Renal cortex interstitium (tissue), 15 donors: ENCODE measurements around the gene CMTM2. TPM values are rescaled to one million over a fixed set of nuclear protein-coding genes. Genes with fewer than 3 reads are reported as not detected.
A peak's percentile ranks its signal among the peaks of the same experiment; 100 is the strongest.

Experiments used
- DNase-seq, 11 donors: peaks; one replicate each; pipeline ENCODE4 v3.0.0-alpha.2; 2013; ENCODE audit warnings: low read depth in 9 of 11, low spot score in 4 of 11; ENCODE audit errors: extremely low read depth in 1 of 11
- long read RNA-seq, 16 experiments: transcript quantifications; one replicate each; lab custom pipeline, GENCODE V29; 2026
- polyA plus RNA-seq, 3 donors: library from polyadenylated mRNA; unstranded; fragments of 120-200 nt; gene quantifications; one replicate each; pipeline ENCODE4 v1.2.1, GENCODE V29; 2013; ENCODE audit not compliant: insufficient read length in 3 of 3

CMTM2 gene, protein sequence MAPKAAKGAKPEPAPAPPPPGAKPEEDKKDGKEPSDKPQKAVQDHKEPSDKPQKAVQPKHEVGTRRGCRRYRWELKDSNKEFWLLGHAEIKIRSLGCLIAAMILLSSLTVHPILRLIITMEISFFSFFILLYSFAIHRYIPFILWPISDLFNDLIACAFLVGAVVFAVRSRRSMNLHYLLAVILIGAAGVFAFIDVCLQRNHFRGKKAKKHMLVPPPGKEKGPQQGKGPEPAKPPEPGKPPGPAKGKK
- polyA plus RNA-seq = under 1 TPM; 0.33 to 0.52 (median 0.39) TPM
- long read RNA-seq, donor 1 = 0 reads
- long read RNA-seq, donor 2 = 0 reads
- long read RNA-seq, donor 3, partial matches to known transcripts = 0 of 1 reads
- long read RNA-seq, donor 3, other reads (novel, unspliced or antisense) = 0 of 1 reads
- long read RNA-seq, donor 4 = 0 reads
- long read RNA-seq, donor 5 = 0 reads
- long read RNA-seq, donor 6 = 0 reads
- long read RNA-seq, donor 7 = 0 reads
- long read RNA-seq, donor 8 = 0 reads
- long read RNA-seq, donor 9 = 0 reads
- long read RNA-seq, donor 10 = 0 reads
- long read RNA-seq, donor 11 = 0 reads
- long read RNA-seq, donor 12 = 0 reads
- long read RNA-seq, donor 13 = 0 reads
- long read RNA-seq, donor 14 = 0 reads
- long read RNA-seq, donor 15 = 0 reads
- long read RNA-seq, donor 16 = 0 reads

DNA sequence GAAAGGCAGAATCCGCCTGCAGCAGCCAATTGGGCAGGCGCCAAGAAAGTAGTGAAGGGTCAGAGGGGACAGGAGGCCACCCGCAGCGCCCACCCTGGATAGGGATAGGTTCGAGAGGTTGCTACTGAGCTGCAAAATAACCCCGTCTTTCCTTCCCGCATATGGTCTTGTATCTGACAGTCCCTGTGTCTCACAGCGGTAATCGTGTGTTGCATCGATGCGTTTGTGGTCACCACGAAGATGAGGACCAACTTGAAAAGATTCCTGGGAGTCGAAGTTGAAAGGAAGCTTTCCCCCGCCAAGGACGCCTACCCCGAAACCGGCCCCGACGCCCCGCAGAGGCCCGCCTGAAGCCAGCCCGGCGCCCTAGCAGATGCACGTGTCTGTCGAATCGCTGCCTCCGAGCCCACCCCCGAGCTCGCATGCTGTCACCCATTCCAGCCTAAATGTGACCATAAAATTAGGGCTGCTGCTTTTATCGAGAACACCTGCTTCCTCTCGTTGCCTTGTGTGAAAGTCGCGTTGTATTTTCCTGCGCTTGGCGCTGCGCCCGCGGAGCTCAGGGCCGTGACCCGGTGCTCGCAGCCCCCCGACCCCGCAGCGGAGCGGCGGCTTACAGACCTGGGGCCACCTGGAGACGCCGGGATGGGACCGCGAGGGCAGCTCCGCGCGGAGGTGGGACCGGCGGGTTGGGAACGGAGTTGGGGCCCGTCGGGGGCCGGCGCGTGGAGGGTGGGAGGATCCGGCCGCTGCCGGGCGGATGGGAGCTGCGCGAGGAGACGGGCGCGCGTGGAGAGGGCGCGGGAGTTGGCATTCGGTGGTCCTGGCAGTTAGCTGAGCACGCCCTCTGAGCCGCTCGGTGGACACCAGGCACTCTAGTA lies at the start of gene CMTM2:
Gene CMTM2, plus strand, starts transcription at position 813 of the 881 bp plus-strand sequence. CDS start 145 bp downstream, outside the sequence.
- peak in 3 of 11 donors; percentile 12 to 23 (median 18) for DNase-seq

DNA sequence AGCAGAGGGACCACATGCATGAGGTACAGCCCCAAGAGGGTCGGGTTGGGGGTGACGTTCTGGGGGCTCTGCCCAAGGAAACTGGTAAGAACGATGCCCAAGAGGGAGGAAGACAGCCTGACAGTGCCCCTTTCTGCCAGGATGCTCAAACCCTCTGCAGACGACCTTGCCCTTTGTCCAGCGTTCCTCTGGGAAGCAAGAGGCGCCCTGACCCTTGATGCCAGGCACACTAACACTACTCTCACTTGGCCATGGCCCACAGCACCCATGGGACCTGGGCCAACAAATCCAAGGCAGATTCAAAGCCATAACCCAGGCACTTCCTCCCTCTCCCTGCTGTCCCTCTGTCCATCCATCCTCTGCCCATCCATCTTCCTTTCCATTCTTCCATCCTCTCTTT lies 49.8 kb upstream of the CMTM2 start:
- no peak for DNase-seq

DNA sequence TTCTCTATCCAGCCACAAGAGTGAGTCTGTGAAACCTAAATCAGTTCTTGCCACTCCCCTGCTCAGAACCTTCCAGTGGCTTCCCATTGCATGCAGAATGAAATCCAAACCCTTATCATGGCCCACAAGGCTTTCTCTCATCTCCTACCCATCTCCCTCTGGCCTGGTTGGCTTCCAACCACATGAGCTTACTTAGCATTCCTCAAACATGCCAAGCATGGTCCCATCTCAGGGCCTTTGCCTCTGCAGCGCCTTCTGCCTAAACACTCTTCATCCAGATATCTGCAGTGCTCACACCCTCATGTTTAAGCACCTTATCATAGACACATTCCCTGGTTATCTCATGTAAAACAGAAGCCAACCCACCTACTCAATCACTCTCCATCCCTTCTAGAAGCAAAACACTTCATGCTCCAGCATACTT lies 44.9 kb upstream of the CMTM2 start:
- no peak for DNase-seq

DNA sequence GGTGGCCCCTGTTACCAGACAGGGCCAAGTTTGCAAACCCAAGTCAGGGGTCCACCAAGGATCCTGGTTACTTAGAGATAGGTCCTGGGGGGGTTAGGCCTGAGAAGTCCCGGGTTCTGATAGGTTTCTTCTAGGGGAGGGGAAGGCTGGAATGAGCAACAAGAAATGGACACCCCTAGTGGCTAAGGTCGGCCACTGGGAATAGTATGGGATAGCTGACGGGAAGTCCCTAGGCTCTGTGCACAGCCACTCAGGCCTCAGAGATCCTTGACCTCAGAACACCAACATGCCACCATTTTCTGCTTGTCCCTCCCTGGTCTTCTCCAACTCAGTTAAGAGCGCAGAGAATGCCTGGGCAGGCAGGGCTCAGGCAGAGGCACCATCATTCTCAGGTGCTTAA lies 42.7 kb upstream of the CMTM2 start:
- DNase-seq = no peak

DNA sequence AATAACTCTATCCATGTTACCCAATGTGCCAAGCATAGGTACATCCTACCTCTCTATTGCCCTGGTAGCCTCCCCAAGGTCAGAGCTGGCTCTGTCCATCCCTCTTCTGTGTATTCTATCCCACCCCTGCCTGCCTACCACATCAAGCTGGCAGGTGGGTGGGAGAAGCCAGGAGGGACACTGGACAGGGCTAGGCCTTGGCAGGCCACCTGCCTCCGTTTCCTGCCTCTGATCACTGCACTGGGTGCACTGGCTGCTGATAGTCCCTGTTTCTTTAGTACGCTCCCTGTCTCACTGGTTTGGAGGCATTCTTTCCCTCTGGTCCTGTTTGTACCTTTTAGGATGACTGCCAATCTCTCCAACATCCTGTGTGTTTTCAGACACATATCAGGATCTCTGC lies 42.0 kb upstream of the CMTM2 start:
- no peak for DNase-seq

DNA sequence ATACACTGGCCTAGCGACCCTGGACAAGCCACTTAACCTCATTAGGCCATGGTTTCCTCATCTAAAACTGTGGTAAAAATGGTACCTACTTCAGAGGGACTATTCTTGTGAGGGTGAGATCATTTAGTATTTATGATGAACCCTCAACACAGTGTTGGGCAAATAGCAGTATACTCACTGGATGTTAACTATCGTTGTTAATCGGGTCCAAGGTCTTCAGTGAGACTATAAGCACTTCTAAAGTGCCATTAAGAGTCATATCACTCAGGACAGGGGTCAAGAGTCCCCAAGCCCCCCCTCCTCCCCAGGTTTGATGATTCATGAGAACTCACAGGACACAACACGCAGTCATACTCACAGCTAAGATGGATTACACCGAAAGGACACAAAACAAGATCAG lies 40.4 kb upstream of the CMTM2 start:
- no peak for DNase-seq

DNA sequence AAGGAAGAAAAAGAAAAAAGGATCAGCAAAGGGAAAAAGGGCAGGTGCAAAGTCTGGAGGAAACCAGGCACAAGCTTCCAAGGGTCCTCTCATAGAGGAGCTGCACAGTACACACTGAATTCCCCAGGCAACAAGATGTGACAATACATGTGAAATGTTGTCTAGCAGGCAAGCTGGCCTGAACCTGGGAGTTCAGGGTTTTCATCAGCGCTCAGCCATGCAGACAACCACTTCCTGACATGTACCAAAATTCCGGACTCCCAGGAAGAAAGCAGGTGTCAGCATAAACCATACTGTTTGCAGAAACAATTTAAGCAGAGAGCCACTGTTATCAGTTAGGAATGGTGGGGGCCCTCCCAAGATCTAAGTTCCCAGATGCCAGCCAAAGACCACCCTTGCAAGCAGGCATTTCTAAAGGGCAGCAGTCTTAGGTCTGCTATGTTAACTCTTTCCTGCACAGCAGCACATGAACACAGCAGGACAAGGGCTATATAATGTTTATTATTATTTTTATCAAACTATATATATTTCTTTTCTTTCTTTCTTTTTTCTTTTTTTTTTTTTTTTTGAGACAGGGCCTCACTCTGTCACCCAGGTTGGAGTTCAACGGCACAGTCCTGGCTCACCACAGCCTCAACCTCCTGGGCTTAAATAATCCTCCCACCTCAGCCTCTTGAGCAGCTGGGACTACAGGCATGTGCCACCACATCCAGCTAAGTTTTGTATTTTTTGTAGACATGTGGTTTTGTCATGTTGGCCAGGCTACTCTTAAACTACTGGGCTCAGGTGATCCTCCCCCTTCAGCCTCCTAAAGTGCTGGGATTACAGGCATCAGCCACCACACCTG lies 39.4 kb upstream of the CMTM2 start:
- no peak for DNase-seq

DNA sequence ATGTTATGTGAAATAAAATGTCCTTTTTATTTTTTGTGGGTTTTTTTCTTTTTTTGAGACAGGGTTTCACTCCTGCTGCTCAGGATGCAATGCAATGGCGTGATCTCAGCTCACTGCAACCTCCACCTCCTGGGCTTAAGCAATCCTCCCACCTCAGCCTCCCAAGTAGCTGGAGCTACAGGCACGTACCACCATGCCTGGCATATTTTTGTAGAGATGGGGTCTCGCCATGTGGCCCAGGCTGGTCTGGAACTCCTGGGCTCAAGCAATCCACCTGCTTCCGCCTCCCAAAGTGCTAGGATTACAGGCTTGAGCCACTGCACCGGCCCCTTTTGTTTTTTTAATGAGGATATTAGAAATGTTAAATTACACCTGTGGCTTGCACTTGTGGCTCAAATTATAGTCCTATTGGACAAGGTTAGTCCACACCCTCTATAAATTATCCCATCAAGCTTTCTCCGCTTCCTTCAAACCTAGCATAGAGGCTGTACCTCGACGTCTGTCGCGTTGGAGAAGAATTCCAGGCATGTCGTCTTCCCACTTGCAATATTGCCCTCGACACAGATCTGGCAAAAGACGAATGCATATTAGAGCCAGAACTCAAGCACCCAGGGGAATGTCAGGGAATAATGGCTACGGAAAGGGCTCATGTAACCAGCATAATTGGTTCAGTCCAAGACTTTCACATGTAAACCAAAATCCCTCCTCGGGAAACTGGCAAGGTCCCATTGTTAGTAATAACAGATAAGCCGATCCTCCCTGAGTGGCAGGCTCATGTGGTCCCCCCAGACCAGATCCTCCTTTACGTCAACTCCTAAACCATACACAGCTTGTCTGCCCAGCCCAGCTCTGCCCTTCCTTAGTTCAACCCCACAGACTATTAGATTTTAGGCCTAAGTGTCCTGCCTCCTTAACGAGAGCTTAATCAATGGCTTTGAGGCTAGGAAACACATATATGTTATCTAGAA lies 37.6 kb upstream of the CMTM2 start:
- no peak for DNase-seq

DNA sequence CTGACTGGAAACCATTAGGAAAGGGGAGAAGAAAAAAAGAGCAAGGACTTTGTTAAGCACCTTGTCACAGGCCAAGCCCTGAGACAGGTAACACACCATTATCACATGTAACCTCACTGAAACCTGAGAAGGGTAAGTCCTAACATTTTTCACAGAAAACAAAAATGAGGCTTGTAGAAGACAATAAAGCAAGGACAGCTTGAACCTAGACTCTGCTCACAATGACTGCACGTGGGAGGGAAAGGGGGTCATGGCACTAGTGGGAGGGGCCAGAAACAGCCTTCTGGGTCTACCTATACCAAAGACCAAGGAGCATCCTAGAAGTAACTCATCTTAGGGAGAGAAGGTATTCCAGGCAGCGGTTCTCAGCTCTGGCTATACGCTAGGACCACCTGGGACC lies 36.9 kb upstream of the CMTM2 start:
- DNase-seq = no peak

DNA sequence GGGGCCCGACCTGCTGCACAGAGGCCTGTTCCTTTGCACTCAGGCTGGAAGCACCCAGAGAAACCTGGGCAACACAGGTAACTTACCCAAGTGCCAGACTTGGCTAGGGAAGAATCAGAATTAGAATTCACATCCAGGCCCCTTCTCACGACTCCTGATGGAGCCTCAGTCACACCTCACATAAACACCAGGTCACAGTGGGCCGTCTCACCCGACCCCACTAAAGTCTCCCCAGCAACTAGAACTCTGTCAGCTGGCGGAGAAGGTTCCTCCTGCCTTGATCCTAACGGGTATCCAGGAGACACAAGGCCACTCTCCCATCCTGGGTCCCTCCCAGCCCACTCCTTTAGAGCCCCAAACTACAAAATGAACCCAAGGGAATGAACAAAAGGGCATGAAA lies 35.7 kb upstream of the CMTM2 start:
- DNase-seq = no peak

DNA sequence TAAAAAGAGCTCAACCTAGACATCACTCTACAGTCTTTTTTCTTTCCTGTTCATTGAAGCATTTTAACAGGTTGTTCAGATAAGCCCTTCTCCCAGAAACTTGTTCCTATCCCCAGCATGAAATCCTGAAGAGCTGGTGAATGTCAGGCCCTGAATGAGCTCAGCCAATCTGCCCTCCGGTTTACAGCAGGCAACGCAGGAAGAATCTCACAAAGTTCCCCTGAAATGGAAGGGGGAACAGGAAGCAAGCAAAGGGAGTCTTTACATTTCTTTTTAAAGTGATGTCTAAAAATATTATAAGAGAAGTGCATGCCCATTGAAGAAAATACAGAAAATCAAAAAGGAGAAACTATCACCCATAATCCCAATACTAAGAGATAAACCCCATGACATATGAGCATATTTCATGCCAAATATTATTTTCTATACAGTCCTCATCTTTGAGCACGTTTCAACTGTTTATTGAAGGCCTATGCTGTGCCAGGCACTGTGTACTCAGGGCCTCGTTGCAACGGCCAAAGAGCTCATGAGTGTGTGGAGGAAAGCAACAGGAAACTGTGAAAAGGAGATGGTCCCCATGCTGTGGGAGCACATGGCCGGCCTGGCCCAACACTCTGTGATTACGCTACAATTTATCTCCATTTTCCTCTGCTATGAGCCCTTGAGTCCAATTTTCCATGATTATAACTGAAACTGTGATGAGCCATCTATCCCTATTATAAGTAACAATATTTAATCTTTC lies 35.1 kb upstream of the CMTM2 start:
- no peak for DNase-seq

DNA sequence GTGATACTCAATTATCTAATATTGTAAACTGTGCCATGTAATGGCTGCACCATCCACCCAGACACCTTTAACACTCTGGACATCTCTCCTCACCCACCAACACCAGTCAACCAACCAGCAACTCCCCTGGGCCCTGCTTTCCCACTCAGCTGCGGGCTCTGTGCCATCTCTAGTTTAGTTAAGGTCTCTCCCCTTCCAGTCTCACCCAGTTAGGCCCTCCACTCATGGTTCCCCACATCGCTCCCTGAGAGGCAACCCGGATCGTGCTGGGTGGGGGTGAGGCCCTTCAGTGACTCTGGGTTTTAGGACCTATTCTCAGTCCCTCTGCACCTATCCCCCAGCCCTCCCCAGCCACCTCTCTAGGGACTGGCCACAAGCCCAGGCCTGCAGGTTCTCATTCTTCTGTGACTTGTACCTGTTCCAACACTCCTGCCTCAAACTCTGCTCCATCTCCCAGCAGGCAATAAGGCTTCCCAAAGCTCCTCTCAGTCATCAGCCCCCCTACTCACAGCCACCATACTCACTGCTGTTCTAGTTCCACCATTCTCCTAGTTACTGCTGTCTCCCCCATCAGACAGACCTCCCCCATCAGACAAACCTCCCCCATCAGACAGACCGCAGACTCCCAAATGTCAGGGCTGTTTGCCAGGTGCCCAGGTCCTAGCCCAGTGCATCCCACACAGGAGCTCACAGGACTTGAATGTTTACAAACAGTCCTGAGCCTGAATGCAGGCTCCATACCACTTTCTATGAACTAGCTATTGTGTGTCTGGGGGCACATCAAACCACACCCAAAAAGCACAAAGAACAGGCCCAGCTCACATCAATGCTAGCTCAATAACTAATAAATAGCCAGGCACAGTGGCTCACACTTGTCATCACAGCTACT lies 31.9 kb upstream of the CMTM2 start:
- DNase-seq = no peak

DNA sequence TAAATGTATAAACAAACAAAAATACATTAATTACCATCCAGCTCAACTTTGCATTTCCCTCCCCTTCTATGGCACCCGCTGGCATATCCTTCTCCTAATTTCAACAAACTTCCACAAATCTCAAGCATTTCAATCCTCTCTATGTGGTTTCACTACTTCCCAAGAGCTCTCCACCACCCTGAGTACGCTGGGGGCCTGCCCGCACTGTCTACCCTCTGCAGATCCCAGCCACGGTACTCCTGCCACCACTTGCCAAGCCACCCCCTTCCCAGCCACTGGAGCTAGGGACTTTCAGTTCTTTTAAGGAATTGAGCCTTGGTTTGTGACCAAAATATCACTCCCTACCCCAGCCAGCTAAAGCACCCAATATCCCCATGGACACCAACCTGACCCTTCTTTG lies 31.2 kb upstream of the CMTM2 start:
- DNase-seq = no peak

DNA sequence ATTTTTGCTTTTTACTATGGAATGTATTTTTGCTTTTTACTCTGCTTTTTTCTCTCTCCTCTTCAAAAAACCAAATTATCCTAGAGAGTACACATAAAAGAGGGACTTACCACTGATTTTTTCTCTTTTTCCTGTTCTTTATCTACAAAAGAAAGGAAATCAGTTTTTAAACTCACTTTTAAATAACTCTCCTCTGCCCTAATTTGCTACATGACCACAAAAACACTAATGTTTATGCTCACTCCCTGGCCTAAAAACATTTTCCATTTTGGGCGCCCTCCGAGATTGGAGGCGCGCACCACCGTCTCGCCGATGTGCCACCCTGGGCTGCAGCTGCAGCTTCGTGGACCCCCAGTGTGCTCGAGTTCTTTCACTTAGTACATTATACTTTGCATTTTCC lies 30.4 kb upstream of the CMTM2 start:
- DNase-seq = no peak

DNA sequence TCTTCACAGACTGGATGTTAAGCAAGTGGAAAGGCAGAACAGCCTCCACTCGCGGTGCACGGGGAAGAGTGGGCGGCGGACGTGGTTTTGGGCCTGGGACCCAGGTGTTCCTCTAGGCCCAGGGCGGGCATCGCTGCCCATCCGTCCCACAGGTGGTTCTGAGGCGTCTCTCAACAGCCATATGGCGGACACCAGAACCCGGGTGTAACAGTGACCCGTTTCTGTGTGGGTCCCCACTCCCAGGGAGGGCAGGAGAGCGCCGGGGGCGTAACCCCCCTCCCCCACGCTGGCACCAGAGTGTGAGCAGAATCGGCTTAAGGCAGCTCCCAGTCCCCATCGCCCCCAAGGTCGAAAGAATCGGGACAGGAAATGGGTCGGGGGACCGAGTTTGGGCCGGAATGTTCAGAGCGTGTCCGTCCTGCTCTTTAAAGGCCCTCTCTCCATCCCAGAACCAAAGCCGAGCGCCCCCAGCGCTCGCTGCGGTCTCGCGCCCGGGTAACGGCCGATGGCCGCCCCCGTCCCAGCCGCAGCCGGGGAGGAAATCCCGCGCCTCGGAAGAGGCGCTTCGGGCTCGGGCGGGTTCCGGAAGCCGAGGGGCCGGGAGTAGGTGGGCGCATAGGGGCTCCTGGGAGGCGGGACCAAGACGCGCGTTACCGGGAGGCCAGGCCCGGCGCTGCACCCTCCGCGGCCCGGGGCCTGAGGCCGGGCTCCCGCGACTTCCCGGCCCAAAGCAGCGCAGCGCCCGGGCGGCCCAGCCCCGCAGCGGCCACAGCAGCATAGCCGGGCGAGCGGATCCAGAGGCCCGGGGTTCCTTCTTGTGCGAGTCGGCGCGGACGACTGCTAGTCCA lies 29.8 kb upstream of the CMTM2 start, which contains the start of gene TK2:
Gene TK2, minus strand, starts transcription at position 839 of the 848 bp plus-strand sequence. Its CDS starts 61 bp downstream, at position 778.
- DNase-seq = peak in 9 of 11 donors; percentile 51 to 78 (median 72)
